Left ventricle myocardium inferior (tissue), 1 donor: ENCODE results near the gene OR4D1. TPM values are rescaled to one million over a fixed set of nuclear protein-coding genes. Genes with fewer than 3 reads are reported as not detected.

Experiments used
- DNase-seq: peaks from one replicate; pipeline ENCODE4 v3.0.0-alpha.2; 2020
- H3K27ac ChIP-seq: fragments of 200-600 bp; replicated peaks from 2 replicates; pipeline ENCODE4 v1.8.0; 2021
- H3K27me3 ChIP-seq: fragments of 200-600 bp; 2 replicates; pipeline ENCODE4 v1.8.0; 2021; ENCODE audit warnings: low read depth
- H3K36me3 ChIP-seq: fragments of 200-600 bp; 2 replicates; pipeline ENCODE4 v1.8.0; 2021
- H3K4me1 ChIP-seq: fragments of 200-600 bp; 2 replicates; pipeline ENCODE4 v1.8.0; 2021
- H3K4me3 ChIP-seq: fragments of 200-600 bp; 2 replicates; pipeline ENCODE4 v1.8.0; 2021; ENCODE audit warnings: mild to moderate bottlenecking, moderate library complexity
- H3K9me3 ChIP-seq: fragments of 200-600 bp; replicated peaks from 2 replicates; pipeline ENCODE4 v1.8.0; 2021
- CTCF ChIP-seq: fragments of 200-600 bp; IDR thresholded peaks from 2 replicates; pipeline ENCODE4 v1.8.0; 2021; ENCODE audit warnings: antibody characterized with exemption, mild to moderate bottlenecking, borderline replicate concordance
- intact Hi-C: fragments of 100-400 bp; cut with micrococcal nuclease; formaldehyde crosslinking; loops from one replicate; pipeline ENCODE4 v1.11.0; 2022
- total RNA-seq: library from RNA; stranded (reverse); fragmentation: NEBNext Ultra II Directional; extraction: Animal tissue kit (Norgen Biotek cat#: 25700); gene quantifications from one replicate; pipeline ENCODE4 v1.2.1, GENCODE V29; 2021
- donor health status: DM: no; HTN: yes; CAD: no; lungs with severe emphysema.

The OR4D1 gene
- total RNA-seq, 1 donor from 2014 or later = not detected

GRCh38 chr17:58153671-58154070 lies 5.5 kb downstream of the OR4D1 start:
- H3K27me3 ChIP-seq = peaks cover 88% of the 10 kb centered on the region
- no peak for TF ChIP-seq CTCF
- no peaks in the 10 kb centered on the region for H3K36me3 ChIP-seq
- H3K27ac ChIP-seq = peak overlapping the region; percentile 50
- H3K9me3 ChIP-seq = no peaks in the 10 kb centered on the region
- H3K4me3 ChIP-seq = no peak overlapping the region
- DNase-seq = no peak
- intact Hi-C loops = no loop called here
- H3K4me1 ChIP-seq = peaks cover 19% of the 10 kb centered on the region

- peaks cover 19% of the 10 kb centered on the region for H3K4me1 ChIP-seq
- intact Hi-C loops = no loop called here
- peak overlapping the region; percentile 68 for H3K4me3 ChIP-seq
- H3K9me3 ChIP-seq = no peaks in the 10 kb centered on the region
- H3K27ac ChIP-seq = peak overlapping the region; percentile 27
- DNase-seq = peak; percentile 21
- peaks cover 90% of the 10 kb centered on the region for H3K27me3 ChIP-seq
- no peak for TF ChIP-seq CTCF
- no peaks in the 10 kb centered on the region for H3K36me3 ChIP-seq
These were observed 8.9 kb downstream of the OR4D1 start for GRCh38 chr17:58156839-58157803.

GRCh38 chr17:58158181-58158580 lies 10.0 kb downstream of the OR4D1 start:
- peaks cover 12% of the 10 kb centered on the region for H3K4me1 ChIP-seq
- DNase-seq = no peak
- peaks cover 91% of the 10 kb centered on the region for H3K27me3 ChIP-seq
- intact Hi-C loops = no loop called here
- no peaks in the 10 kb centered on the region for H3K36me3 ChIP-seq
- no peak overlapping the region for H3K27ac ChIP-seq
- TF ChIP-seq CTCF = no peak
- no peak overlapping the region for H3K4me3 ChIP-seq
- H3K9me3 ChIP-seq = peaks cover 2% of the 10 kb centered on the region

GRCh38 chr17:58161566-58161965 lies 13.4 kb downstream of the OR4D1 start:
- H3K9me3 ChIP-seq = peaks cover 2% of the 10 kb centered on the region
- H3K27me3 ChIP-seq = peaks cover 95% of the 10 kb centered on the region
- no peaks in the 10 kb centered on the region for H3K36me3 ChIP-seq
- intact Hi-C loops = no loop called here
- H3K4me1 ChIP-seq = peaks cover 10% of the 10 kb centered on the region
- H3K4me3 ChIP-seq = no peak overlapping the region
- H3K27ac ChIP-seq = no peak overlapping the region
- TF ChIP-seq CTCF = no peak
- DNase-seq = no peak

GRCh38 chr17:58165981-58166380 lies 17.8 kb downstream of the OR4D1 start:
- no peak overlapping the region for H3K27ac ChIP-seq
- peaks cover 2% of the 10 kb centered on the region for H3K9me3 ChIP-seq
- no peaks in the 10 kb centered on the region for H3K36me3 ChIP-seq
- intact Hi-C loops = no loop called here
- peaks cover 93% of the 10 kb centered on the region for H3K27me3 ChIP-seq
- no peak for TF ChIP-seq CTCF
- H3K4me3 ChIP-seq = no peak overlapping the region
- DNase-seq = no peak
- H3K4me1 ChIP-seq = no peaks in the 10 kb centered on the region
